ENCODE measurements around the gene LPAR6.

The LPAR6 gene

DNA sequence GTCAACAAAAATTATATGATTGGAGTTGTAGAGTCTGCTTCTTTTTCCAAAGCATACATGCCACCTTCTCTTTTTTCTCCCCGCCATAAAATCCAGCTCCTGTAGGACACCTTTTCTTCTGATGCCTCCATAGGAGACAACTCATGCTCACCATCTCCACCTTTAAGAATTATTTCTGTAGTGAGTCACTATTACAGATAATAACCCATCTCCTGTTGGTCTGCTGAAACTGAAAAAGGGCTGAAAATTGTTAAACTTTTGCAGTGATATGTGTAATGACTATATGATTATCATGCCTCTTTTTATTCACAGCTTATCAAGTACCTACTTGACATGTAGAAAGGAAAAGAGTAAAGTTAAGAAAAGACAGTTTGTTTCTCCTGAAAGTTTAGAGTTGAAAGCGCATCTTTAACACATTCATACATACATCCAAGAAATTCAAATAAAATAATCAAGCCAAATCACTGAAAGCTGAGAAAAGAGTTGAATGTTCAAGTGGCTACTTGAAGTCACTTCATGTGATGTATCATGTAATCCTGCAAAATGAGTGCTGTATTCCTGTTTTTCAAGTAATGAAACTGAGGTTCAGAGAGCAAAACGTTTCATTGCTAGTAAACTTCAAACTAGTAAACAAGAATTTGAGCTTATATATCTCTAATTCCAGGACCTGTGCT is 35.5 kb upstream of the LPAR6 start:
- no peak for DNase-seq
- no peak overlapping the region for H3K27ac Mint-ChIP-seq
- H3K4me3 Mint-ChIP-seq, result no peak overlapping the region
- no peaks in the 10 kb centered on the region for H3K4me1 Mint-ChIP-seq
- peaks cover 38% of the 10 kb centered on the region for H3K36me3 Mint-ChIP-seq (ENCODE audit: low read depth)
- TF ChIP-seq, protein P1, sequence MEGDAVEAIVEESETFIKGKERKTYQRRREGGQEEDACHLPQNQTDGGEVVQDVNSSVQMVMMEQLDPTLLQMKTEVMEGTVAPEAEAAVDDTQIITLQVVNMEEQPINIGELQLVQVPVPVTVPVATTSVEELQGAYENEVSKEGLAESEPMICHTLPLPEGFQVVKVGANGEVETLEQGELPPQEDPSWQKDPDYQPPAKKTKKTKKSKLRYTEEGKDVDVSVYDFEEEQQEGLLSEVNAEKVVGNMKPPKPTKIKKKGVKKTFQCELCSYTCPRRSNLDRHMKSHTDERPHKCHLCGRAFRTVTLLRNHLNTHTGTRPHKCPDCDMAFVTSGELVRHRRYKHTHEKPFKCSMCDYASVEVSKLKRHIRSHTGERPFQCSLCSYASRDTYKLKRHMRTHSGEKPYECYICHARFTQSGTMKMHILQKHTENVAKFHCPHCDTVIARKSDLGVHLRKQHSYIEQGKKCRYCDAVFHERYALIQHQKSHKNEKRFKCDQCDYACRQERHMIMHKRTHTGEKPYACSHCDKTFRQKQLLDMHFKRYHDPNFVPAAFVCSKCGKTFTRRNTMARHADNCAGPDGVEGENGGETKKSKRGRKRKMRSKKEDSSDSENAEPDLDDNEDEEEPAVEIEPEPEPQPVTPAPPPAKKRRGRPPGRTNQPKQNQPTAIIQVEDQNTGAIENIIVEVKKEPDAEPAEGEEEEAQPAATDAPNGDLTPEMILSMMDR (IDR thresholded peaks at IDR 0.05), result no peak
- H3K27me3 Mint-ChIP-seq (ENCODE audit: low read depth, poor library complexity), result no peaks in the 10 kb centered on the region
- peaks cover 29% of the 10 kb centered on the region for H3K9me3 Mint-ChIP-seq

DNA sequence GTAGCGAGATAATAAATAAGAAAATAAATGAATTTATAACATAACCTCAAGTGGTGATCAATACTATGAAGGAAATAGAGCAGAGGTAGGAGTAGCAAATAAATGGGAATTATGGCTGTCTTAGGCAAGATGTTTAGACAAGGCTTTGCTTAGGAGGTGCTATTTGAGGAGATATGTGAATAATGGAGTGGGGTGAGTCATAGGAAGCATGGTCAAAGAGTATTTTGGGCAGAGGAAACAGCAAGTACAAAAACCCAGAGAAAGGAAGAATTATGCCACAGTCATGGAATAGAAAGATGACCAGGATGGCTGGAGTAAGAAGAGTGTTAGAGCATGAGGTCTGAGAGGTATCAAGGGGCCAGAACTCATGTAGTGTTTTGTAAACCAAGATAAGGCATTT is 33.6 kb upstream of the LPAR6 start:
- Mint-ChIP-seq H3K9me3 (peaks cover 22% of the 10 kb centered on the region), H3K36me3 (ENCODE audit: low read depth) (peaks cover 20% of the 10 kb centered on the region), H3K4me3 (no peak overlapping the region), H3K27ac (no peak overlapping the region), H3K27me3 (ENCODE audit: low read depth, poor library complexity) (no peaks in the 10 kb centered on the region), H3K4me1 (no peaks in the 10 kb centered on the region)
- TF ChIP-seq, protein P1 (IDR thresholded peaks at IDR 0.05), result no peak
- DNase-seq, result no peak

DNA sequence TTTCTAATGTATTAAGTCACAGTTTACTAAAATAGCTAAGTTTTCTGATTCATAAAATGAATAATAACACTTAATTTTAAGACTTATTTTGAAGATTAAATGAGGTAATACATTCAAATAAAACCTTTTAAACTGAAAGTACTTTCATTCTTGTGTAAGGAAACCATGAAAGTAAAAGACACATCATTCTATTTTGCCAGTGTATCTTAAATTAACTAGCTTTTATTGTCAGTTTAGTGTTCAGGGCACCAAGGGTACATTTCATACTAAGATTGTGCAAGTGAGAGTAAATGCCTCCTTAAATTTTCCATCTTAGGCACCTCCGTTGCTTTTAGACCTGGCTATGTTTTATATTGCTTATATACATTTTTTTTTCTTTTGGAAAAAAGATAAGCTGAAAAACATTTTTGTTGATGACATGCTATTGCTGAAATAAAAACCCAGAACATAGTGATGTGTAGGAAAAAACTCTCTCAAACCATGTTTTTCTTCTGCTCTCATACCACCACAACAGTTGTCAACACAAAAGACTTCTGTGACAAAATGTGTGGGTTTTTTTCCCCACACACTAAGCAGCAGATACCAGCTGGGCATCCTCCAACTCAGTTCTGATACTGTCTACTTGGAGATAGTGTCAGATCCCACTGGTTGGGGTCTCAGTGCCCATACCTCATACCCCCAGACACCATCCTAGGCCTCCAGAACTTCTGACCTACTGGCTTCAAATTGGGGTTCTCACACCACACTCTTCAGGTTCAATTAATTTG is 30.7 kb upstream of the LPAR6 start:
- Mint-ChIP-seq H3K9me3 (no peaks in the 10 kb centered on the region), H3K4me1 (no peaks in the 10 kb centered on the region), H3K27ac (no peak overlapping the region), H3K36me3 (ENCODE audit: low read depth) (peaks cover 8% of the 10 kb centered on the region), H3K4me3 (no peak overlapping the region), H3K27me3 (ENCODE audit: low read depth, poor library complexity) (no peaks in the 10 kb centered on the region)
- TF ChIP-seq, protein P1 (IDR thresholded peaks at IDR 0.05), result no peak
- DNase-seq, result no peak

DNA sequence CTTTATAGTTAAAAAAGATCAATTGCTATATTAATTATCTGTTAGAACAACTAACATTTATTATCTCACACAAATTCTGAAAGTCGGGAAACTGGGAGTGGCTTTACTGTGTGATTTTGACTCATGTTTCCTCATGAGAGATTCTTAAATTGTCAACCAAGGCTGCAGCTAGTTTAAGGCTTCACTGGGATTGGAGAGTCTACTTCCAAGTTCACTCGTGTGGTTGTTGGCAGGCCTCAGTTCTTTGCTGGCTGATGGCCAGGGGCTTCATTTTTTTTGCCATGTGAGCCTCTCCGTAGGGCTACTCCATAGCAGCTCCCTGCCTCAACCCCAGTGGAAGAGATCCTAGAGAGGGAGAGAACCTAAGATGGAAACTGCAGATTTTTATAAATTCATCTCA is 24.5 kb upstream of the LPAR6 start:
- DNase-seq, result no peak
- Mint-ChIP-seq H3K27ac (no peak overlapping the region), H3K4me1 (peaks cover 2% of the 10 kb centered on the region), H3K36me3 (ENCODE audit: low read depth) (no peaks in the 10 kb centered on the region), H3K4me3 (no peak overlapping the region), H3K27me3 (ENCODE audit: low read depth, poor library complexity) (no peaks in the 10 kb centered on the region), H3K9me3 (no peaks in the 10 kb centered on the region)
- TF ChIP-seq, protein P1 (IDR thresholded peaks at IDR 0.05), result no peak

DNA sequence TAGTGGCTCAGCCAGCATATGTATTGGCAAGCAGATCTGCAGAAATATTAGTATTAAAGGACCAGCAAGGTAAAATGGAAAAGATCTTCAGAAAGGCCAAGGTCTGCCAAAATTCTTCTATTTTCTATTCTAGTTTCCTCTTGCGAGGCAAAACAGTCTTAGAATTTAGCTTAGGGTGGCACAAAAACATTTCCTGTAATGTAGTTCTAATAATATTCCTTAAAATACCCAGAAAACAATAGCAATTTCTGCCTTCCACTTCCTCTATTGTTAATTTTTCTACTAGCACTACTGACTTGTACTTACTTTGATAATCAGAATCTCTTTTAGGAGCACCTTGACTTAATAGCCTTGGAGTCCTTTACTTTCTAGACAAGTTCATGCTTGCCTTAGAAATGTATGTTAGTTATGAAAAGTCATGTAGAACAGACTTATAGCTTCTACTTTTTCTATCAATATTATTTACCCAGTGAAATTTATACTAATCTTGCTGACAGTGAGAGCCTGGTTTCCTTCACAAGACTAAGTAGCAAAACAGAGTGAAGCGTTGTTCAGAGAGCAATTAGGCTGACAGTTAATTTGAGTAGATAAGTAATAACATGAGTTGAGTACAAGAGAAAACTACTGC is 23.9 kb upstream of the LPAR6 start:
- no peaks in the 10 kb centered on the region for H3K36me3 Mint-ChIP-seq (ENCODE audit: low read depth)
- H3K4me3 Mint-ChIP-seq, result no peak overlapping the region
- H3K9me3 Mint-ChIP-seq, result no peaks in the 10 kb centered on the region
- TF ChIP-seq, protein P1 (IDR thresholded peaks at IDR 0.05), result no peak
- DNase-seq, result no peak
- no peaks in the 10 kb centered on the region for H3K27me3 Mint-ChIP-seq (ENCODE audit: low read depth, poor library complexity)
- H3K27ac Mint-ChIP-seq, result no peak overlapping the region
- peaks cover 8% of the 10 kb centered on the region for H3K4me1 Mint-ChIP-seq

All from nephron progenitor cell (in vitro differentiated cells).